H1 (cell line): ENCODE data around the gene MICU2. TPM values are rescaled to one million over a fixed set of nuclear protein-coding genes. Genes with fewer than 3 reads are reported as not detected.

Experiments used
- ASH2L ChIP-seq: fragments of 200-600, 300-600 bp; sonication (generic); IDR thresholded peaks from one replicate; pipeline ENCODE4 v1.7.1; 2017; ENCODE audit warnings: low read length
- BCL11A ChIP-seq, 2 experiments: IDR thresholded peaks; one replicate each; pipeline ENCODE4 v1.6.1; 2011; ENCODE audit warnings: low read depth in 2 of 2, low read length in 2 of 2, mild to moderate bottlenecking in 2 of 2
- CEBPB ChIP-seq: IDR thresholded peaks from 2 replicates; pipeline ENCODE4 v1.6.1; 2012; ENCODE audit warnings: low read depth, low read length
- CTCF ChIP-seq, 3 experiments: IDR thresholded peaks; 1 replicate in 2 of 3; 2 replicates in 1 of 3; pipeline versions ENCODE4 v1.5.1 to v1.6.1; 2011; ENCODE audit warnings: low read length in 3 of 3, mild to moderate bottlenecking in 3 of 3, inconsistent platforms in 2 of 3, low read depth in 1 of 3, moderate library complexity in 1 of 3; ENCODE audit not compliant: insufficient read depth in 1 of 3; ENCODE audit errors: control extremely low read depth in 1 of 3
- EGR1 ChIP-seq: IDR thresholded peaks from 2 replicates; pipeline ENCODE4 v1.6.1; 2011; ENCODE audit warnings: low read depth, low read length, borderline replicate concordance
- GTF2F1 ChIP-seq: IDR thresholded peaks from 2 replicates; pipeline ENCODE4 v1.6.1; 2012; ENCODE audit warnings: low read depth, low read length, improper control_type of control experiment, borderline replicate concordance
- JUN ChIP-seq: IDR thresholded peaks from 2 replicates; pipeline ENCODE4 v1.6.1; 2011; ENCODE audit warnings: low read depth, mild to moderate bottlenecking, improper control_type of control experiment, low read length
- JUND ChIP-seq: IDR thresholded peaks from 2 replicates; pipeline ENCODE4 v1.6.1; 2011; ENCODE audit warnings: mild to moderate bottlenecking, improper control_type of control experiment, low read length
- KDM1A ChIP-seq: fragments of 200-600, 300-600 bp; sonication (generic); IDR thresholded peaks from 2 replicates; pipeline ENCODE4 v1.7.1; 2016; ENCODE audit warnings: mild to moderate bottlenecking, low read length, borderline replicate concordance
- KDM4A ChIP-seq: IDR thresholded peaks from one replicate; pipeline ENCODE4 v1.7.1; 2012; ENCODE audit warnings: low read depth, mild to moderate bottlenecking, moderate library complexity, low read length, inconsistent platforms; ENCODE audit not compliant: severe bottlenecking
- KDM5A ChIP-seq: fragments of 200-600 bp; IDR thresholded peaks from 2 replicates; pipeline ENCODE4 v1.7.1; 2012; ENCODE audit warnings: mild to moderate bottlenecking, low read length, inconsistent platforms, mixed read lengths
- MAX ChIP-seq: IDR thresholded peaks from 2 replicates; pipeline ENCODE4 v1.6.1; 2012; ENCODE audit warnings: inconsistent platforms
- RAD21 ChIP-seq, 2 experiments: IDR thresholded peaks in 1 of 2; conservative IDR thresholded peaks in 1 of 2; 2 replicates each; pipeline ENCODE4 v1.6.1; 2011; ENCODE audit warnings: low read depth in 2 of 2, low read length in 2 of 2, improper control_type of control experiment in 1 of 2, inconsistent platforms in 1 of 2, mild to moderate bottlenecking in 1 of 2, moderate library complexity in 1 of 2
- SAP30 ChIP-seq: fragments of 300-600 bp; sonication (generic); IDR thresholded peaks from 2 replicates; pipeline ENCODE4 v1.7.1; 2012; ENCODE audit warnings: low read length, moderate library complexity, mild to moderate bottlenecking, inconsistent platforms; ENCODE audit not compliant: insufficient read depth, insufficient replicate concordance
- SP4 ChIP-seq: IDR thresholded peaks from 2 replicates; pipeline ENCODE4 v1.6.1; 2012; ENCODE audit warnings: low read length, inconsistent platforms
- SRF ChIP-seq: IDR thresholded peaks from 2 replicates; pipeline ENCODE4 v1.6.1; 2011; ENCODE audit warnings: mild to moderate bottlenecking, low read depth, low read length, moderate library complexity
- TAF7 ChIP-seq: optimal IDR thresholded peaks from 2 replicates; pipeline ENCODE3; 2011; ENCODE audit warnings: low read depth, mild to moderate bottlenecking, inconsistent platforms, low read length, moderate library complexity, borderline replicate concordance
- YY1 ChIP-seq: IDR thresholded peaks from 2 replicates; pipeline ENCODE4 v1.6.1; 2011; ENCODE audit warnings: low read depth, mild to moderate bottlenecking, low read length
- ZNF274 ChIP-seq: IDR thresholded peaks from 2 replicates; pipeline ENCODE4 v1.7.0; 2012; ENCODE audit warnings: low read length, borderline replicate concordance; ENCODE audit errors: extremely low read depth
- polyA plus RNA-seq, 7 experiments: library from polyadenylated mRNA; depleted of rRNA in 3 of 7; stranded (reverse) in 5 of 7; unstranded in 2 of 7; fragments of >200 nt in 5 of 7; fragments of 200-250 nt in 2 of 7; gene quantifications; 1 replicate in 5 of 7; 2 replicates in 1 of 7; 4 replicates in 1 of 7; pipeline versions ENCODE4 v1.2.1 to v1.2.3, GENCODE V29; 2011 to 2013; ENCODE audit warnings: missing spikeins in 2 of 7, mixed read lengths in 2 of 7
- total RNA-seq: library from RNA; stranded (reverse); fragmentation: NEBNext Ultra II Directional; extraction: Animal tissue kit (Norgen Biotek cat#: 25700); gene quantifications from 2 replicates; pipeline ENCODE4 v1.2.1, GENCODE V29; 2021

MICU2 gene
- total and polyA plus RNA-seq, 2 of the 8 experiments (the other 6 are each of a cell fraction or from before 2014, with no cell fraction given): 34.6 to 36.5 TPM

- peak; percentile 79 for TF ChIP-seq KDM4A
- TF ChIP-seq CEBPB: no peak
- peak; percentile 88 for TF ChIP-seq KDM5A
- no peak for TF ChIP-seq ZNF274
- TF ChIP-seq BCL11A (IDR thresholded peaks at IDR 0.05; ENCODE audit: low read depth in 2 of 2, low read length in 2 of 2): no peak
- no peak for TF ChIP-seq GTF2F1
- TF ChIP-seq JUN: no peak
- TF ChIP-seq MAX: peak; percentile 65
- TF ChIP-seq KDM1A: no peak
- peak; percentile 93 for TF ChIP-seq ASH2L
- peak; percentile 73 for TF ChIP-seq TAF7
- no peak for TF ChIP-seq CTCF (IDR thresholded peaks at IDR 0.05; ENCODE audit: control extremely low read depth in 1 of 3, insufficient read depth in 1 of 3, low read depth in 1 of 3, low read length in 3 of 3)
- no peak for TF ChIP-seq SRF
- peak; percentile 30 for TF ChIP-seq SAP30
- no peak for TF ChIP-seq RAD21 (IDR thresholded peaks at IDR 0.05 in 1 of 2, conservative IDR thresholded peaks at IDR 0.05 in 1 of 2; ENCODE audit: low read depth in 2 of 2, low read length in 2 of 2)
- TF ChIP-seq EGR1: peak; percentile 7; the same call in 1 of the 2 replicates
- no peak; the same call in 1 of the 2 replicates for TF ChIP-seq JUND
- no peak for TF ChIP-seq SP4
- TF ChIP-seq YY1: peak; percentile 98
Observed at GRCh38 chr13:21603531-21604448, at the start of gene MICU2 (continued).
